ENCODE results near the gene SLC44A4. TPM values are rescaled to one million over a fixed set of nuclear protein-coding genes. Genes with fewer than 3 reads are reported as not detected.
"Not testable (repeated sequence)": the region's sequence is repeated elsewhere in the genome, so short reads cannot be mapped to it uniquely, and the experiment has no call there.

The SLC44A4 gene
- total RNA-seq, 4 donors from 2014 or later = 0.19 to 0.84 (median 0.38) TPM; not detected in 1

DNA sequence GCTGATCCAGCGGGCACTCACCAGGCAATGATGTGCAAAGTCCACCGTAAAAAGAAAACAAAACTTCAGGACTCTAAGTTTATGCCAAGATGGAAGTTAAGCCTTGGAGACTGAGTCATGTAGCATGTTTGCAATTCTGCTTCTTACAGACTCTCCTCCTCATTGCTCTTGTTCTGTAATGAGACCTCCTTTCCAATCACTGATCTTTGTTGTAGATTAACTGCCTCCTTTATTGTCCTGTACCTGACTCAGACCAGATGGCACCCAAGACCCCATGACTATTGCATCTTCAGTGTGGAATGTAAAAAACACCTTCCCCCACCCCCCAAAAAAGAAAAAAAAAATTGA, 27.3 kb downstream of the SLC44A4 start:
- ATAC-seq (ENCODE audit: low FRiP score) (no peak), DNase-seq (ENCODE audit: low spot score) (no peak)
- TF ChIP-seq, protein P1, sequence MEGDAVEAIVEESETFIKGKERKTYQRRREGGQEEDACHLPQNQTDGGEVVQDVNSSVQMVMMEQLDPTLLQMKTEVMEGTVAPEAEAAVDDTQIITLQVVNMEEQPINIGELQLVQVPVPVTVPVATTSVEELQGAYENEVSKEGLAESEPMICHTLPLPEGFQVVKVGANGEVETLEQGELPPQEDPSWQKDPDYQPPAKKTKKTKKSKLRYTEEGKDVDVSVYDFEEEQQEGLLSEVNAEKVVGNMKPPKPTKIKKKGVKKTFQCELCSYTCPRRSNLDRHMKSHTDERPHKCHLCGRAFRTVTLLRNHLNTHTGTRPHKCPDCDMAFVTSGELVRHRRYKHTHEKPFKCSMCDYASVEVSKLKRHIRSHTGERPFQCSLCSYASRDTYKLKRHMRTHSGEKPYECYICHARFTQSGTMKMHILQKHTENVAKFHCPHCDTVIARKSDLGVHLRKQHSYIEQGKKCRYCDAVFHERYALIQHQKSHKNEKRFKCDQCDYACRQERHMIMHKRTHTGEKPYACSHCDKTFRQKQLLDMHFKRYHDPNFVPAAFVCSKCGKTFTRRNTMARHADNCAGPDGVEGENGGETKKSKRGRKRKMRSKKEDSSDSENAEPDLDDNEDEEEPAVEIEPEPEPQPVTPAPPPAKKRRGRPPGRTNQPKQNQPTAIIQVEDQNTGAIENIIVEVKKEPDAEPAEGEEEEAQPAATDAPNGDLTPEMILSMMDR (IDR thresholded peaks at IDR 0.05) = no peak

DNA sequence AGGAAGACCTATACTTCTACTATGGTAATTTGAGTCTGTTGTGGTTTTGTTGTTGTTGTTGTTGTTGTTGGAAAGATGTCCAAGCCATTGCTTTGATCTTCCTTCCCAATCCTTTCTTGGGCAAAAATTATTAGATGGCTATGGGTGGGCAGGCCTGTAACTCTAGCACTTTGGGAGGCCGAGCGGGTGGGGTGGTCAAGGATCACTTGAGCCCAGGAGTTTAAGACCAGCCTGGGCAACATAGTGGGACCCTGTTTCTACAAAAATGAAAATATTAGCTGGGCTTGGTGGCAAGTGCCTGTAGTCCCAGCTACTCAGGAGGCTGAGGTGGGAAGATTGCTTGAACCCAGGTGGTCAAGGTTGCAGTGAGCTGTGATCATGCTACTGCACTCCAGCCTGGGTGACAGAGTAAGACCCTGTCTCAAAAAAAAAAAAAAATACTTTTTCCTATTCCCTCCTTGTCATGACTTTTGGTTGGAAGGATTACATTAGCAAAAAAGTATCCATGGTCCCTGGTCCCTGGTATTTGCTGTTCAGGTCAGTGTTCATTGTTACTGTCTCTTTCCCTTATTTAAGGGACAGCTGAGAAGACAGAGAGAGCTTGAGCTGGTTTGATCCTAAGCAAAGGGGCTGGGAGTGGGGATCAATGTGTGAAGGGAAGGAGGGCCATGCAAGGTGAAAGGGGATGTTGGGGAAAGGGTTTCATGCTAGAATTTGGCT, 27.9 kb downstream of the SLC44A4 start:
- TF ChIP-seq, protein P1 (IDR thresholded peaks at IDR 0.05) = no peak
- ATAC-seq (ENCODE audit: low FRiP score) = no peak

DNA sequence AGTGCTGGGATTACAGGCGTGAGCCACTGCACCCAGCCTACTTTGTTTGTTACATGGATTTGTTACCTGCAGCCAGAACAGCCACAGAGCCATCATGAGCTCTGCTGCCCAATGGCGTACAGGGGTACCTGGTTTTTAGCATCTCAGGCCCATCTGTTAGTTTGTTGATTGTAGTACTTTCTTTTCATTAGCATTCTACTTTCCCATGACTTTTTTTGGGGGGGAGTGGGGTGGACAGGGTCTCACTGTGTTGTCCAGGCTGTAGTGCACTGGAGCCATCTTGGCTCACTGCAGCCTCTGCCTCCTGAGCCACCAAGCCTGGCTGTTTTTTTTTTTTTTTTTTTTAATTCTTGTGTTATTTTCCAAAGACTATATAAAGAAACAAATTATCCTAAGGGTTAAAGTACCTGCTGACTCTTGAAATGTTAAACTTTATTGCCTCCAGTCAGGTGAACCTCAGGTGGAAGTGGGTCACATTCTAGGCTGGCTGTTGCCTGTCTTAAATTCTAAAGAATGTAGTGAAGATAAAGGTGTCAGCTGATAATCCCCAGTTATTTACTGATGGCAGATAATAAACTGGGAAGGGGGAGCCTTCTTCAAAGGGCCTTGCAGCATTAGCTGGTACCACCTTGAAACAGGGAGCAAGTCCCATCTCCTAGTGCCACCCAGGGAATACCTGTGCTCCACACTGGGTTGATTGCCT, 31.4 kb downstream of the SLC44A4 start:
- no peak for ATAC-seq (ENCODE audit: low FRiP score)
- DNase-seq (ENCODE audit: low spot score) = no peak
- TF ChIP-seq, protein P1 (IDR thresholded peaks at IDR 0.05) = no peak

More for the DNA sequence above, 27.9 kb downstream of the SLC44A4 start:
- no peak for DNase-seq (ENCODE audit: low spot score)

DNA sequence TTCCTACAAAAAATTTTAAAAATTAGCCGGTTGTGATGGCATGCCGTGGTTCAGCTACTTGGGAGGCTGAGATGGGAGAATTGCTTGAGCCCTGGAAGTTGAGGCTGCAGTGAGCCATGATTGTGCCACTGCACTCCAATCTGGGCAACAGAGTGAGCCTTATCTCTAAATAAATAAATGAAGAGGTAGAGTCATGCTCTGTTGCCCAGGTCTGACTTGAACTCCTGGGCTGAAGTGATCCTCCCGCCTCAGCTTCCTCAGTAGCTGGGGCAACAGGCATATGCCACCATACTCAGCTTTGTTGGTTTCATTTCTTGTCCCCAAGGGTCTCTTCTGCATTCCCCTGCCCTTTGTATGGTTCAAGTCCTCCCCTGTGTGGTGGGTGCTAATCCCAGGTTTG, 34.3 kb downstream of the SLC44A4 start:
- ATAC-seq (ENCODE audit: low FRiP score) = no peak
- TF ChIP-seq, protein P1 (IDR thresholded peaks at IDR 0.05) = no peak
- no peak for DNase-seq (ENCODE audit: low spot score)

DNA sequence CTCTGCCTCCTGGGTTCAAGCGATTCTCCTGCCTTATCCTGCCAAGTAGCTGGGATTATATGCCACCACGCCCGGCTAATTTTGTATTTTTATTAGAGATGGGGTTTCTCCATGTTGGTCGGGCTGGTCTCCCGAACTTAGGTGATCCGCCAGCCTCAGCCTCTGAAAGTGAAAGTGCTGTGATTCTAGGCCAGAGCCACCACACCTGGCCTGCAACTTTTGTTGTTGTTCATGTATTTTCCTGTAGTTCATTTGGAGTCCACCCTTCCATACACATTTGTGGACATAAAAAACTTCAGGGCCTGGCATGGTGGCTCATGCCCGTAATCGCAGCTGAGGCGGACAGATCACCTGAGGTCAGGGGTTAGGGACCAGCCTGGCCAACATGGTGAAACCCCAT, 36.7 kb downstream of the SLC44A4 start:
- TF ChIP-seq, protein P1 (IDR thresholded peaks at IDR 0.05) = no peak
- DNase-seq (ENCODE audit: low spot score) (no peak), ATAC-seq (ENCODE audit: low FRiP score) (no peak)

DNA sequence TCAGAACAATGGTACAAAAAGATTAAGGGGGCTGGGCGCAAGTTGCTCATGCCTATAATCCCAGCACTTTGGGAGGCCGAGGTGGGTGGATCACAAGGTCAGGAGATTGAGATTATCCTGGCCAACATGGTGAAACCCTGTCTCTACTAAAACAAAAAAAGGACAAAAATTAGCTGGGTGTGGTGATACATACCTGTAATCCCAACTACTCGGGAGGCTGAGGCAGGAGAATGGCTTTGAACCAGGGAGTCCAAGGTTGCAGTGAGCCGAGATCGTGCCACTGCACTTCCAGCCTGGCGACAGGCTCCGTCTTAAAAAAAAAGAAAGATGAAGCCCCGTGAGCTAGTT, 39.0 kb downstream of the SLC44A4 start:
- ATAC-seq (ENCODE audit: low FRiP score); DNase-seq (ENCODE audit: low spot score): not testable (repeated sequence)

DNA sequence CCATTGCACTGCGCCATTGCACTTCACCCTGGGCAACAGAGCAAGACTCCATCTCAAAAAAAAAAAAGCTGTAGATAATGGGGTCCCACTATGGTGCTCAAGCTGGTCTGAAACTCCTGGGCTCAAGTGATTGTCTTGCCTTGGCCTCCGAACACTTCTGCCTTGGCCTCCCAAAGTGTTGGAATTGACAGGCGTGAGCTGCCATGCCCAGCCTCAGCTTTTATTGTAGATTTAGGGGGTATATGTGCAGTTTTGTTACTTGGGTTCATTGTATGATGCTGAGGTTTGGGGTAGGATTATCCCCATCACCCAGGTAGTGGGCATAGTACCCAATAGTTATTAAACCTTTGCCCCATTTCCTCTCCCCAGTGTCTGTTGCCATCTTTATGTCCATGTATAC, 39.8 kb downstream of the SLC44A4 start:
- DNase-seq (ENCODE audit: low spot score) = no peak
- TF ChIP-seq, protein P1 (IDR thresholded peaks at IDR 0.05) = no peak

DNA sequence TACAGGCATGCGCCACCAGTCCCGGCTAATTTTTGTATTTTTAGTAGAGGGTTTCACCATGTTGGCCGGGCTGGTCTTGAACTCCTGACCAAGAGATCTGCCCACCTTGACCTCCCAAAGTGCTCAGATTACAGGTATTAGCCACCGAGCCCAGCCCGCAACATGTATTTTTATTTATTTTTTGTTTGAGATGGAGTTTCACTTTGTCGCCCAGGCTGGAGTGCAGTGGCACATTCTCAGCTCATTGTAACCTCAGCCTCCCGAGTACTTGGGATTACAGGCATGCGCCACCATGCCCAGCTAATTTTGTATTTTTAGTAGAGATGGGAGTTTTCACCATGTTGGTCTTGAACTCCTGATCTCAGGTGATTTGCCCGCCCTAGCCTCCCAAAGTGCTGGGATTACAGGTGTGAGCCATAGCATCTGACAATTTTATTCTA, 40.7 kb downstream of the SLC44A4 start:
- ATAC-seq (ENCODE audit: low FRiP score); DNase-seq (ENCODE audit: low spot score): not testable (repeated sequence)

More for the DNA sequence above, 39.8 kb downstream of the SLC44A4 start:
- ATAC-seq (ENCODE audit: low FRiP score) = no peak
